ENCODE results near the gene RAET1L.

GRCh38 chr6:150050846-150051245 lies 25.5 kb upstream of the RAET1L start:
- TF ChIP-seq CTCF (IDR thresholded peaks at IDR 0.05) (no peak), EP300 (IDR thresholded peaks at IDR 0.05) (no peak), POLR2AphosphoS5 (IDR thresholded peaks at IDR 0.05) (no peak)
